Tibial artery (tissue), 4 donors: Measurements from ENCODE around the gene PPARG.

ENCODE experiments used
- DNase-seq, 2 donors: peaks; one replicate each; pipeline ENCODE4 v3.0.0-alpha.2; 2019
- H3K27ac ChIP-seq, 2 donors: fragments of 200-600 bp; sonication (generic) in 1 of 2; 1 replicate in 1 of 2; 2 replicates in 1 of 2; pipeline ENCODE4 v1.5.1; 2018 to 2019; ENCODE audit warnings: mild to moderate bottlenecking in 1 of 2
- H3K27me3 ChIP-seq, 2 donors: fragments of 200-600 bp; sonication (generic) in 1 of 2; one replicate each; pipeline versions ENCODE4 v1.5.1 to v1.6.0; 2016 to 2019
- H3K36me3 ChIP-seq, 3 donors: fragments of 200-600 bp; sonication (generic) in 2 of 3; one replicate each; pipeline ENCODE4 v1.5.1; 2016 to 2019; ENCODE audit warnings: mild to moderate bottlenecking in 2 of 3
- H3K4me1 ChIP-seq, 4 donors: fragments of 200-600 bp; sonication (generic) in 2 of 4; 1 replicate in 3 of 4; 2 replicates in 1 of 4; pipeline ENCODE4 v1.5.1; 2016 to 2019
- H3K4me3 ChIP-seq, 2 donors: fragments of 200-600 bp; sonication (generic) in 1 of 2; 1 replicate in 1 of 2; 2 replicates in 1 of 2; pipeline ENCODE4 v1.5.1; 2018 to 2019; ENCODE audit warnings: mild to moderate bottlenecking in 2 of 2
- H3K9me3 ChIP-seq, 3 donors: fragments of 200-600 bp; sonication (generic) in 1 of 3; one replicate each; pipeline ENCODE4 v1.5.1; 2016 to 2019
- CTCF ChIP-seq, 2 experiments: fragments of 200-600 bp in 1 of 2; fragments of 450-650 bp in 1 of 2; IDR thresholded peaks; one replicate each; pipeline ENCODE4 v1.5.1; 2017 to 2019; ENCODE audit warnings: antibody characterized with exemption in 2 of 2, mild to moderate bottlenecking in 1 of 2, moderate library complexity in 1 of 2
- intact Hi-C: fragments of 100-400 bp; cut with DNase I; formaldehyde crosslinking; loops from one replicate; pipeline ENCODE4 v1.15.0; 2023; ENCODE audit warnings: low total_unique reads

Gene PPARG

GRCh38 chr3:12372741-12373280 lies 83.9 kb downstream of the PPARG start:
- DNase-seq, result no peak
- TF ChIP-seq CTCF (IDR thresholded peaks at IDR 0.05), result no peak
- Histone ChIP-seq H3K9me3 (no peaks in the 10 kb centered on the region), H3K4me1 (no peaks in the 10 kb centered on the region), H3K27me3 (peaks cover 0 to 9% of the 10 kb centered on the region in 2 donors), H3K4me3 (no peak overlapping the region), H3K36me3 (no peaks in the 10 kb centered on the region), H3K27ac (no peak overlapping the region)
- intact Hi-C loops, result no loop called here

GRCh38 chr3:12375572-12375971 lies 86.7 kb downstream of the PPARG start:
- TF ChIP-seq CTCF (IDR thresholded peaks at IDR 0.05), result no peak
- H3K36me3 ChIP-seq, result no peaks in the 10 kb centered on the region
- intact Hi-C loops, result no loop called here
- H3K27me3 ChIP-seq, result peaks cover 0 to 9% of the 10 kb centered on the region in 2 donors
- H3K4me1 ChIP-seq, result no peaks in the 10 kb centered on the region
- no peak for DNase-seq
- H3K4me3 ChIP-seq, result no peak overlapping the region
- no peaks in the 10 kb centered on the region for H3K9me3 ChIP-seq
- H3K27ac ChIP-seq, result no peak overlapping the region

GRCh38 chr3:12379640-12380429 lies 91.0 kb downstream of the PPARG start:
- Histone ChIP-seq H3K27ac (no peak overlapping the region), H3K36me3 (no peaks in the 10 kb centered on the region), H3K4me1 (no peaks in the 10 kb centered on the region), H3K9me3 (no peaks in the 10 kb centered on the region), H3K27me3 (no peaks in the 10 kb centered on the region), H3K4me3 (no peak overlapping the region)
- DNase-seq, result no peak
- intact Hi-C loops, result no loop called here
- TF ChIP-seq CTCF (IDR thresholded peaks at IDR 0.05), result no peak

DNA sequence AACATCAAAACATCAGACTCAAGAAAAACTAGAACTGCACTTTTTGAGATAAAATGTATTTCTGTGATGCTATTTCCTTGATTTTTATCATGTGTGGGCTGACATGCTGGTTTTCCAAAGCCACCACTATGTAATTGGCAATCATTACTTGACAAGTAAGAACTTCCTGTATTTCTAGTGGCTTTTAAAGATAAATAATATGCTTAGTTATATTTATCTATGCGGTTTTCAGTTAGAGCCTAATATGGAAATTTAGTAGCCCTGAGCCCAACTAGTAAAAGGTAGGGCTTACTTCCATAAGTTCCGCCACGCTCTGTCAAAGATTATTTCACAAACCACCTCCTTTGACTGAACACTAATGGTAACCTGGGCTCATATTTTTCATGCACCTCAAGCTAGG lies 91.6 kb downstream of the PPARG start:
- Histone ChIP-seq H3K4me1 (no peaks in the 10 kb centered on the region), H3K4me3 (no peak overlapping the region), H3K27ac (no peak overlapping the region), H3K36me3 (no peaks in the 10 kb centered on the region), H3K9me3 (no peaks in the 10 kb centered on the region), H3K27me3 (no peaks in the 10 kb centered on the region)
- DNase-seq, result no peak
- TF ChIP-seq CTCF (IDR thresholded peaks at IDR 0.05), result no peak
- intact Hi-C loops, result no loop called here

GRCh38 chr3:12381199-12381598 lies 92.3 kb downstream of the PPARG start:
- no peaks in the 10 kb centered on the region for H3K27me3 ChIP-seq
- intact Hi-C loops, result no loop called here
- H3K9me3 ChIP-seq, result no peaks in the 10 kb centered on the region
- no peaks in the 10 kb centered on the region for H3K36me3 ChIP-seq
- no peak for TF ChIP-seq CTCF (IDR thresholded peaks at IDR 0.05)
- no peak overlapping the region for H3K4me3 ChIP-seq
- no peak overlapping the region for H3K27ac ChIP-seq
- H3K4me1 ChIP-seq, result no peaks in the 10 kb centered on the region
- no peak for DNase-seq
